BJ (cell line): ENCODE measurements around the gene SCUBE3. TPM values are rescaled to one million over a fixed set of nuclear protein-coding genes. Genes with fewer than 3 reads are reported as not detected.

Source experiments
- CTCF ChIA-PET: fragments of 350-600 bp; formaldehyde crosslinking; extraction: SDS; loops from one replicate; lab custom pipeline; 2021; ENCODE audit warnings: antibody characterized with exemption, inconsistent platforms; lab: Yijun Ruan, JAX
- POLR2A ChIA-PET: fragments of 300-600 bp; sonication (Branson Sonifier 250); formaldehyde crosslinking; extraction: SDS; loops from one replicate; lab custom pipeline; 2021; ENCODE audit warnings: antibody characterized with exemption; lab: Charles Lee
- DNase-seq: peaks from one replicate; pipeline ENCODE4 v3.0.0-alpha.2; 2011; ENCODE audit warnings: low read depth
- H3K27me3 ChIP-seq: 2 replicates; pipeline ENCODE4 v1.6.0; 2011; ENCODE audit warnings: low read length; ENCODE audit not compliant: control insufficient read depth, insufficient read depth
- H3K36me3 ChIP-seq: 2 replicates; pipeline ENCODE4 v1.5.1; 2011; ENCODE audit warnings: low read length; ENCODE audit not compliant: control insufficient read depth, insufficient read depth
- H3K4me3 ChIP-seq: 2 replicates; pipeline ENCODE4 v1.5.1; 2011; ENCODE audit warnings: low read depth, mild to moderate bottlenecking, control low read depth, low read length
- CTCF ChIP-seq: IDR thresholded peaks from 2 replicates; pipeline ENCODE4 v1.5.1; 2011; ENCODE audit warnings: low read depth, mild to moderate bottlenecking, control low read depth, inconsistent platforms, low read length, moderate library complexity; ENCODE audit not compliant: insufficient read depth
- polyA plus RNA-seq: library from polyadenylated mRNA; depleted of rRNA; stranded (reverse); fragments of >200 nt; gene quantifications from 2 replicates; pipeline ENCODE4 v1.2.3, GENCODE V29; 2011

Gene SCUBE3
- polyA plus RNA-seq, 1 experiment: 13.1 TPM

GRCh38 chr6:35190306-35190705 is 23.4 kb upstream of the SCUBE3 start:
- CTCF ChIA-PET: interaction anchor here (1.2 to 3.6 kb wide), 2 partner anchors 10 to 14 kb away, joined by 5 to 19 read pairs; no protein-coding TSS in a partner anchor
- no peak for DNase-seq
- no peaks in the 10 kb centered on the region for H3K36me3 ChIP-seq
- no peak overlapping the region for H3K4me3 ChIP-seq
- H3K27me3 ChIP-seq: no peaks in the 10 kb centered on the region
- TF ChIP-seq CTCF: no peak
- POLR2A ChIA-PET: no interaction called here

- H3K4me3 ChIP-seq: no peak overlapping the region
- no peaks in the 10 kb centered on the region for H3K36me3 ChIP-seq
- no peak for TF ChIP-seq CTCF
- CTCF ChIA-PET: interaction anchor here (0.7 to 3.6 kb wide), 3 partner anchors 13 to 300 kb away, joined by 3 to 19 read pairs (median 4); no protein-coding TSS in a partner anchor
- POLR2A ChIA-PET: no interaction called here
- DNase-seq: no peak
- no peaks in the 10 kb centered on the region for H3K27me3 ChIP-seq
These were observed 21.9 kb upstream of the SCUBE3 start for GRCh38 chr6:35191889-35192288.

- ChIA-PET CTCF (interaction anchor here (1.2 to 3.6 kb wide), 3 partner anchors 12 to 52 kb away, joined by 3 to 19 read pairs (median 4); no protein-coding TSS in a partner anchor), POLR2A (no interaction called here)
- DNase-seq: no peak
- H3K27me3 ChIP-seq: no peaks in the 10 kb centered on the region
- no peak for TF ChIP-seq CTCF
- H3K36me3 ChIP-seq: no peaks in the 10 kb centered on the region
- no peak overlapping the region for H3K4me3 ChIP-seq
These were observed 21.4 kb upstream of the SCUBE3 start for GRCh38 chr6:35192301-35192860.

GRCh38 chr6:35194390-35194789 is 19.4 kb upstream of the SCUBE3 start:
- Histone ChIP-seq H3K36me3 (no peaks in the 10 kb centered on the region), H3K27me3 (no peaks in the 10 kb centered on the region), H3K4me3 (no peak overlapping the region)
- ChIA-PET CTCF (interaction anchor here (1.2 to 2.1 kb wide), 4 partner anchors 9 to 48 kb away, joined by 3 to 7 read pairs (median 4); no protein-coding TSS in a partner anchor), POLR2A (interaction anchor here (0.6 kb wide), 1 partner anchor 17 kb away, joined by 4 read pairs; no protein-coding TSS in a partner anchor)
- DNase-seq: no peak
- TF ChIP-seq CTCF: no peak

GRCh38 chr6:35195120-35195780 is 18.5 kb upstream of the SCUBE3 start:
- no peak for DNase-seq
- H3K36me3 ChIP-seq: no peaks in the 10 kb centered on the region
- POLR2A ChIA-PET: no interaction called here
- CTCF ChIA-PET: interaction anchor here (0.9 to 2.1 kb wide), 8 partner anchors 8 to 209 kb away, joined by 3 to 7 read pairs (median 4); no protein-coding TSS in a partner anchor
- no peaks in the 10 kb centered on the region for H3K27me3 ChIP-seq
- no peak overlapping the region for H3K4me3 ChIP-seq
- TF ChIP-seq CTCF: no peak
